PC-9 (cell line): ENCODE measurements around the gene ATG9A. TPM values are rescaled to one million over a fixed set of nuclear protein-coding genes. Genes with fewer than 3 reads are reported as not detected.
A peak's percentile ranks its signal among the peaks of the same experiment; 100 is the strongest.

Experiments used
- BruUV-seq: library from RNA; stranded (reverse); fragments of 400-500 nt; replicated peaks from 2 replicates; lab custom pipeline; 2021; lab: Mats Ljungman, UMichigan
- CTCF ChIA-PET: fragments of 300-600 bp; sonication (Branson Sonifier 250); formaldehyde crosslinking; loops from one replicate; lab custom pipeline; 2022; ENCODE audit warnings: antibody characterized with exemption; lab: Charles Lee
- POLR2A ChIA-PET: fragments of 300-600 bp; sonication (Branson Sonifier 250); formaldehyde crosslinking; loops from one replicate; lab custom pipeline; 2022; ENCODE audit warnings: antibody characterized with exemption; ENCODE audit not compliant: unreplicated experiment; lab: Charles Lee
- DNase-seq, 2 experiments: peaks; one replicate each; pipeline versions ENCODE4 v3.0.0 to v3.0.0-alpha.2; 2015 to 2022; ENCODE audit warnings: mixed read lengths in 1 of 2
- H2AFZ ChIP-seq: fragments of 200-600 bp; sonication (generic); 2 replicates; pipeline ENCODE4 v1.8.1; 2017; ENCODE audit warnings: antibody characterized with exemption
- H3F3A ChIP-seq: fragments of 200-600 bp; sonication (generic); 2 replicates; pipeline ENCODE4 v1.8.1; 2017; ENCODE audit warnings: antibody characterized with exemption, mild to moderate bottlenecking, low read depth; ENCODE audit not compliant: insufficient read depth
- H3K27ac ChIP-seq: fragments of 200-600 bp; sonication (generic); 2 replicates; pipeline ENCODE4 v1.6.1; 2016; ENCODE audit warnings: mixed run types
- H3K27me3 ChIP-seq: fragments of 200-600 bp; sonication (generic); 2 replicates; pipeline ENCODE4 v1.6.1; 2016; ENCODE audit warnings: low read depth, mixed run types; ENCODE audit not compliant: insufficient read depth
- H3K36me3 ChIP-seq: fragments of 200-600 bp; sonication (generic); 2 replicates; pipeline ENCODE4 v1.6.1; 2016; ENCODE audit warnings: low read depth, mixed run types
- H3K4me1 ChIP-seq: fragments of 200-600 bp; sonication (generic); replicated peaks from 2 replicates; pipeline ENCODE4 v1.6.1; 2016; ENCODE audit warnings: mixed run types; ENCODE audit not compliant: insufficient read depth
- H3K4me2 ChIP-seq: fragments of 200-600 bp; sonication (generic); 2 replicates; pipeline ENCODE4 v1.6.1; 2017; ENCODE audit warnings: mixed run types
- H3K4me3 ChIP-seq: fragments of 200-600 bp; sonication (generic); 2 replicates; pipeline ENCODE4 v1.6.1; 2016; ENCODE audit warnings: mixed run types
- H3K79me2 ChIP-seq: fragments of 200-600 bp; sonication (generic); 2 replicates; pipeline ENCODE4 v1.6.1; 2017; ENCODE audit warnings: low read depth, mixed run types
- H3K9me2 ChIP-seq: fragments of 200-600 bp; sonication (generic); 2 replicates; pipeline ENCODE4 v1.8.1; 2017; ENCODE audit warnings: mild to moderate bottlenecking; ENCODE audit not compliant: insufficient read depth
- H3K9me3 ChIP-seq: fragments of 200-600 bp; sonication (generic); 2 replicates; pipeline ENCODE4 v1.8.1; 2016; ENCODE audit warnings: low read depth; ENCODE audit not compliant: insufficient read depth
- H4K20me1 ChIP-seq: fragments of 200-600 bp; sonication (generic); 2 replicates; pipeline ENCODE4 v1.8.1; 2017; ENCODE audit not compliant: insufficient read depth
- CTCF ChIP-seq: fragments of 200-600 bp; sonication (generic); conservative IDR thresholded peaks from 2 replicates; pipeline ENCODE4 v1.6.1; 2017; ENCODE audit warnings: mixed run types, antibody characterized with exemption, mild to moderate bottlenecking, moderate library complexity
- EZH2 ChIP-seq: fragments of 200-600 bp; sonication (generic); IDR thresholded peaks from 2 replicates; pipeline ENCODE4 v1.8.0; 2017; ENCODE audit warnings: antibody characterized with exemption, low read depth
- intact Hi-C: fragments of 100-400 bp; cut with micrococcal nuclease; formaldehyde crosslinking; loops from one replicate; pipeline ENCODE4 v1.10.0; 2022; ENCODE audit not compliant: unreplicated experiment
- total RNA-seq: library from RNA; stranded (reverse); gene quantifications from 2 replicates; pipeline ENCODE4 v1.2.3, GENCODE V29; 2021

The ATG9A gene
- total RNA-seq, 1 experiment from 2014 or later, result 56.0 TPM

DNA sequence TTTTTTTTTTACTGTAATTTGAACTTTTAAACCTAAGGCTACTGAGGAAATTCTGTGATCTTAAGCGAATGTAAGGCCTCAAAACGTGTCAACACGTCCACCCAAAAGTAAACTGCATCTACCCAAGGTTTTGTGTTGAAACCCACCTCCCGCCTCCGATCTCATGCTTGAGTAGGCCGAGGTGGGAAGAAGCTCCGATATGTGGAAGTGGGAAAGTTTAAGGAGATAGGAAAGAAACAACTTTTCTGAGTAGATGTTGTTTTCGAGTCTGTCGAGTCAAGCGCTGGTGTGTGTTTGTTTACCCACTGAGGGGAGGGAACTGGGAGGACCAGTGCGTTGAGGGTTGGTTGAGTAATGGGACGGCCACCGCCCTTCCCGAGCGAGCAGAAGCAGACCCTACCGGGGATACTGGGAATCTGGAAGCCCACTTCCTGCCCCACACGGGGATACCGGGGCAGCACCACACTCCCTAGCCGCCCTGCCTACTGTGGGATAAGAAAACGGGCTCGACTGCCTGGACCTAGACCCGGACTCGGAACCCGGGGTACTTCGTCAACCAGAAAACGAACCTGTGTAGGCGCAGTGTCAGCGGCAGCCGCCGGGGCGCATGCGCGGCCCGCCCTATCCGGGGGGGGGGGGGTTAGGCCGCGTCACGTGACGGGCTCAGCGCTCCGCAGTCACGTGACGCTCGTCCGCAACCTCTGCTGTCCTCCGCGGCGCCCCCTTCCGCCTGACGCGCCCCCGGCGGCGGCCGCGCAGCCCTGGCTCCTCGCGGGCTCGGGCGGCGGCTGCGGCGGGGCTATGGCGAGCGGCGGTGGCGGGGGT, 51.7 kb downstream of the ATG9A start, which contains the start of gene RETREG2:
Gene RETREG2, plus strand, starts transcription at position 724 of the 825 bp plus-strand sequence. Its CDS starts 78 bp downstream, at position 802.
- ChIA-PET POLR2A (no interaction called here), CTCF (no interaction called here)
- intact Hi-C loops, result loop anchor here (1.0 to 5.0 kb wide), 7 partner anchors 17 to 211 kb away; partner anchors contain the start of genes ABCB6, NHEJ1 and ZFAND2B
- Histone ChIP-seq H3K36me3 (peaks cover 21% of the 10 kb centered on the region; the same call in 1 of the 2 replicates), H3K27me3 (no peaks in the 10 kb centered on the region), H3K79me2 (peaks cover 39% of the 10 kb centered on the region), H4K20me1 (no peaks in the 10 kb centered on the region; the same call in 1 of the 2 replicates), H3F3A (peaks cover 18% of the 10 kb centered on the region), H3K9me3 (no peaks in the 10 kb centered on the region), H3K9me2 (no peaks in the 10 kb centered on the region), H3K4me3 (peak within 1 kb of the TSS; percentile 95), H3K27ac (peak within 1 kb of the TSS; percentile 77), H2AFZ (peak within 1 kb of the TSS; percentile 91), H3K4me2 (peak within 1 kb of the TSS; percentile 83), H3K4me1 (peaks cover 19% of the 10 kb centered on the region)
- BruUV-seq, result TSS peak; percentile 45
- DNase-seq, result peak; percentile 81 to 86
- no peak for TF ChIP-seq EZH2
- no peak for TF ChIP-seq CTCF

DNA sequence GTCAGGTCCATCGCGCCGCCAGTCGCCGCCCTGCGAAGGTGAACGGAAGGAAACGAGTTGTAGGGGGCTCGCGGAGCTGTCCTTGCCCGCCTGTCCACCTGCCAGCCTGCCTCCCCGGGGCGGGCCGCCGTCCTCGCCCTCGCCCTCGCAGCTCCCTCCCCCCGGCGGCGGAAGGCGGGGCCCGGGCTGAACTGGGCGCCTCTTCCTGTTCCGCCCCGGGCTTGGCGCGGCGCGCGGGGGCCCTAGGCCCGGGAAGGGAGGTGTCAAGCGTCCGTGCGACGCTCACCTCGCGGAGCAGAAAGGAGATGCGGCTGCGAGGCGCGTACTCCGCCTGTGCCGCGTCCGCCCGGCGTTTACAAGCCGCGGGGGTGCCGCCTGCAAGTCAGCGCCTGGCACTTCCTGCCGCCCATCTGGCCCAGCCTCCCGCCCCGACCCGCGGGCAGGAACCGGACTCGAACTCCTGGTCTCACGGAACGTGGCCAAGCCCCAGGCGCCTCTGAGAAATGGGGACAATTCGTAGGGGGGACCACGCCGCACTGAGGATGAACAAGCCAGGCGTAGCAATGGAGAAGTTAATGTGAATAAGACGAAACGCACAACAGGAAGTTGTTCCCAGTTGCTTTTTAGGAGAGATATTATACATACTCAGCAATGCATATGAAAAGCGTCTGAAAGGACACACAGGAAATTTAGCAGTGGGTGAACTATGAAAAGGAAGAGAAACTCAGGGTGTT, 52.5 kb downstream of the ATG9A start, which contains the start of gene CNPPD1:
Gene CNPPD1, minus strand, starts transcription at position 108 of the 734 bp plus-strand sequence. Its CDS starts 97 bp downstream, at position 11.
- Histone ChIP-seq H3K9me2 (no peaks in the 10 kb centered on the region), H3F3A (peaks cover 23% of the 10 kb centered on the region), H3K27me3 (no peaks in the 10 kb centered on the region), H3K36me3 (peaks cover 19% of the 10 kb centered on the region; the same call in 1 of the 2 replicates), H3K4me3 (peak within 1 kb of the TSS; percentile 95), H2AFZ (peak within 1 kb of the TSS; percentile 91), H3K79me2 (peaks cover 39% of the 10 kb centered on the region), H3K4me2 (peak within 1 kb of the TSS; percentile 83), H4K20me1 (no peaks in the 10 kb centered on the region; the same call in 1 of the 2 replicates), H3K4me1 (peaks cover 19% of the 10 kb centered on the region), H3K27ac (peak within 1 kb of the TSS; percentile 77), H3K9me3 (no peaks in the 10 kb centered on the region)
- intact Hi-C loops, result loop anchor here (1.0 to 5.0 kb wide), 8 partner anchors 17 to 212 kb away; partner anchors contain the start of genes ABCB6, NHEJ1 and ZFAND2B
- TF ChIP-seq EZH2, result no peak
- no peak for TF ChIP-seq CTCF
- peak; percentile 68 to 93 for DNase-seq
- ChIA-PET POLR2A (interaction anchor here (0.6 to 1.0 kb wide), 8 partner anchors 29 to 322 kb away, joined by 3 to 9 read pairs (median 4); partner anchors contain the start of genes ANKZF1 and ATG9A), CTCF (interaction anchor here (0.6 to 1.6 kb wide), 3 partner anchors 42 to 517 kb away, joined by 5 to 10 read pairs (median 5); partner anchors contain the start of genes ABCB6, BCS1L and ZNF142)
- TSS peak; percentile 26 for BruUV-seq
